Measurements from ENCODE around the gene KLF16.
"Not testable (repeated sequence)": the region's sequence is repeated elsewhere in the genome, so short reads cannot be mapped to it uniquely, and the experiment has no call there.

Gene KLF16

DNA sequence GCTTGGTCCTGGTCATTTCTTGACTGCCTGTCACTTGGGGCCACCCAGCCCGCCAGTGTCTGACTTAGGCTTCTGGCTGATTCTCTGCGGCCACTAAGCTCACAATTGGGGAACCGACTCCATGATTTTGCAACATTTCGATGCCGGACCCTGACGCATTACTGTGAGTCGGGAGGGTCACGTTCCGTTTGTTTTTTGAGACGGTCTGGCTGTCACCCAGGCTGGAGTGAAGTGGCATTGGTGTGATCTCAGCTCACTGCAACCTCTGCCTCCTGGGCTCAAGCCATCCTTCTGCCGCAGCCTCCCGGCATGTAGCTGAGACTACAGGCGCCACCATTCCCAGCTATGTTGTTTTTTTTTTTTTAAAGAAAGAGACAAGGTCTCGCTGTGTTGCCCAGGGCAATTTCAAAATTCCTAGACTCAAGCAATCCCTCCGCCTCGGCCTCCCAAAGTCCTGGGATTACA, 38.6 kb upstream of the KLF16 start:
- Histone ChIP-seq H3K4me3 (ENCODE audit: control insufficient read depth in 1 of 7, extremely low read depth in 1 of 7, insufficient read depth in 4 of 7, low read depth in 2 of 7, low read length in 6 of 7) (no peak overlapping the region), H3K9me3 (ENCODE audit: control extremely low read depth in 1 of 5, control insufficient read depth in 4 of 5, insufficient read depth in 2 of 5, low read depth in 1 of 5, low read length in 4 of 5) (no peaks in the 10 kb centered on the region), H3K27me3 (replicated peaks in 2 of 5; ENCODE audit: control insufficient read depth in 4 of 5, insufficient read depth in 5 of 5, low read length in 4 of 5) (no peaks in the 10 kb centered on the region), H3K36me3 (ENCODE audit: control insufficient read depth in 4 of 4, insufficient read depth in 4 of 4, low read length in 3 of 4) (no peaks in the 10 kb centered on the region), H3K27ac (ENCODE audit: insufficient read depth in 1 of 2, low read depth in 1 of 2, low read length in 2 of 2, poor library complexity in 1 of 2, severe bottlenecking in 2 of 2) (no peak overlapping the region), H3K4me1 (ENCODE audit: control extremely low read depth in 1 of 4, control insufficient read depth in 4 of 4, insufficient read depth in 4 of 4, low read length in 3 of 4) (peaks cover 2 to 46% (median 39%) of the 10 kb centered on the region in 4 experiments)
- DNase-seq: no peak
- WGBS (ENCODE audit: insufficient coverage): 95% methylated on average over 16 of the region's 16 CpGs
- ChIA-PET CTCF (interaction anchor here (1.1 to 1.3 kb wide), 2 partner anchors 19 to 28 kb away, joined by 3 to 9 read pairs; no protein-coding TSS in a partner anchor), POLR2A (interaction anchor here (0.6 kb wide), 2 partner anchors 135 to 182 kb away, joined by 3 to 6 read pairs; no protein-coding TSS in a partner anchor)

DNA sequence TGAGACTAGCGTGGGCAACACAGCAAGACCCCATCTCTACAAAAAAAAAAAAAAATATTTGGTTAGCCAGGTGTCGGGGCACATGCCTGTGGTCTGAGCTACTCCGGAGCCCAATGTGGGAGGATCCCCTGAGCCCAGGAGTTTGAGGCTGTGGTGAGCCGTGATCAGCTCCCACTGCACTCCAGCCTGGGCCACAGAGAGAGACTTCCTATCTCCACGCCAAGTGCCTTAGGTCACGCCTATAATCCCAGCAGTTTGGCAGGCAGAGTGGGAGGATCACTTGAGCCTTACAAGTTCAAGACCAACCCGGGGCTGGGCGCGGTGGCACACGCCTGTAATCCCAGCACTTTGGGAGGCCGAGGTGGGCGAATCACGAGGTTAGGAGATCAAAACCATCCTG, 33.1 kb upstream of the KLF16 start:
- peak overlapping the region in 1 of 2 experiments; percentile 25 for H3K27ac ChIP-seq (ENCODE audit: insufficient read depth in 1 of 2, low read depth in 1 of 2, low read length in 2 of 2, poor library complexity in 1 of 2, severe bottlenecking in 2 of 2)
- H3K27me3 ChIP-seq (replicated peaks in 2 of 5; ENCODE audit: control insufficient read depth in 4 of 5, insufficient read depth in 5 of 5, low read length in 4 of 5): no peaks in the 10 kb centered on the region
- no peak overlapping the region for H3K4me3 ChIP-seq (ENCODE audit: control insufficient read depth in 1 of 7, extremely low read depth in 1 of 7, insufficient read depth in 4 of 7, low read depth in 2 of 7, low read length in 6 of 7)
- H3K36me3 ChIP-seq (ENCODE audit: control insufficient read depth in 4 of 4, insufficient read depth in 4 of 4, low read length in 3 of 4): no peaks in the 10 kb centered on the region
- peaks cover 5 to 40% (median 36%) of the 10 kb centered on the region in 4 experiments for H3K4me1 ChIP-seq (ENCODE audit: control extremely low read depth in 1 of 4, control insufficient read depth in 4 of 4, insufficient read depth in 4 of 4, low read length in 3 of 4)
- WGBS (ENCODE audit: insufficient coverage): 60% methylated on average over 6 of the region's 13 CpGs
- no peak for DNase-seq
- POLR2A ChIA-PET: interaction anchor here (0.6 to 1.5 kb wide), 2 partner anchors 32 to 348 kb away, joined by 4 read pairs; partner anchors contain the start of gene KLF16
- no peaks in the 10 kb centered on the region for H3K9me3 ChIP-seq (ENCODE audit: control extremely low read depth in 1 of 5, control insufficient read depth in 4 of 5, insufficient read depth in 2 of 5, low read depth in 1 of 5, low read length in 4 of 5)
- CTCF ChIA-PET: interaction anchor here (0.6 to 1.4 kb wide), 4 partner anchors 9 to 139 kb away, joined by 3 to 5 read pairs (median 4); no protein-coding TSS in a partner anchor

DNA sequence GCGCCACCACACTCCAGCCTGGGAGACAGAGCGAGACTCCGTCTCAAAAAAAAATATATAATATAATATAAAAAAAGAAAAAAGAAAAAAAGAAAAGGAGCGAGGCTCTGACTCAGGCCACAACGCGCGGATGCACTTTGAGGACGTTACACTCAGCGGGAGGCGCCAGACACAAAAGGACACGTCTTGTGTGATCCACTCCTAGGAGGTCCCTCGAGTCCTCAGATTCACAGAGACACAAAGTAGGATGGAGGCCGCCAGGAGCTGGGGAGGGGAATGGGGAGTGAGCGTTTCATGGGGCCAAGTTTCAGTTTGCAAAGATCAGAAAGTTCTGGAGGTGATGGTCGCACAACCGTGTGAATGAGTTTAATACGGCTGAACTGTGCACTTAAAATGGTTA, 30.4 kb upstream of the KLF16 start:
- H3K9me3 ChIP-seq (ENCODE audit: control extremely low read depth in 1 of 5, control insufficient read depth in 4 of 5, insufficient read depth in 2 of 5, low read depth in 1 of 5, low read length in 4 of 5): no peaks in the 10 kb centered on the region
- no peak for DNase-seq
- H3K27ac ChIP-seq (ENCODE audit: insufficient read depth in 1 of 2, low read depth in 1 of 2, low read length in 2 of 2, poor library complexity in 1 of 2, severe bottlenecking in 2 of 2): no peak overlapping the region
- H3K4me3 ChIP-seq (ENCODE audit: control insufficient read depth in 1 of 7, extremely low read depth in 1 of 7, insufficient read depth in 4 of 7, low read depth in 2 of 7, low read length in 6 of 7): no peak overlapping the region
- ChIA-PET CTCF (interaction anchor here (1.5 kb wide), 1 partner anchor 11 kb away, joined by 4 read pairs; no protein-coding TSS in a partner anchor), POLR2A (no interaction called here)
- H3K4me1 ChIP-seq (ENCODE audit: control extremely low read depth in 1 of 4, control insufficient read depth in 4 of 4, insufficient read depth in 4 of 4, low read length in 3 of 4): peaks cover 5 to 40% (median 36%) of the 10 kb centered on the region in 4 experiments
- 99% methylated on average over 13 of the region's 17 CpGs for WGBS (ENCODE audit: insufficient coverage)
- no peaks in the 10 kb centered on the region for H3K36me3 ChIP-seq (ENCODE audit: control insufficient read depth in 4 of 4, insufficient read depth in 4 of 4, low read length in 3 of 4)
- H3K27me3 ChIP-seq (replicated peaks in 2 of 5; ENCODE audit: control insufficient read depth in 4 of 5, insufficient read depth in 5 of 5, low read length in 4 of 5): no peaks in the 10 kb centered on the region

DNA sequence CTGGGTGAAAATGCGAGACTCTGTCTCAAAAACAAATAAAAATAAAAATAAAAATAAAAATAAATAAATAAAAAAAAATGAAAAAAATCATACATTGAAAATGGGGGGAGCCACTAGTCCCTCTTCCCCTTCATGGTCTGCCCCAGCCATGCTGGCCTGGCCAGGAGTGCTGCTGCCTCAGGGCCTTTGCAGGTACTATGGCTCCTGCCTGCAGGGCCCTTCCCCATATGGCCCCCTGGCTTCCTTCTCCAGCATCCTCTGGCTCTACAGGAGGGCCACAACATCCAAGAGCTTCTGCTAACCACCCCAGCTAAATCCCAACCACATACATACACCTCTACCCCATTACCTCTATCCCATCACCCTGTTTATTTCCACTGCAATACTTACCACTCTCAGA, 26.5 kb upstream of the KLF16 start:
- WGBS (ENCODE audit: insufficient coverage): no CpG with 5 or more reads among the region's 1 CpG
- CTCF ChIA-PET: interaction anchor here (1.4 to 2.2 kb wide), 3 partner anchors 14 to 40 kb away, joined by 3 to 6 read pairs (median 4); no protein-coding TSS in a partner anchor

DNA sequence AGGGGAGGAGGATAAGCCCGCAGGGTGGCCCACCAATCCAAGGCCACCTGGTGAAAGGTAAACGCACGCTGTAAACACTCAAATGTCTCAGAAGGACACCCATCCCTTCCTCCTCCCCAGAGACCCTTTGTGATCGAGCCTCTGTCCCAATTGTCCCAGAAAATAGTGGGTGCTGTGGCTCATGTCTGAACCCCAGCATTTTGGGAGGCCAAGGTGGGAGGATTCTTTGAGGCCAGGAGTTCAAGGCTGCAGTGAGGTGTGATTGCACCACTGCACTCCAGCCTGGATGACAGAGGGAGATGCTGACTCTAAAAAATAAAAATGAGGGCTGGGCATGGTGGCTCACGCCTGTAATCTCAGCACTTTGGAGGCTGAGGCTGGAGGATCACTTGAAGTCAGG, 25.0 kb upstream of the KLF16 start:
- no peak overlapping the region for H3K27ac ChIP-seq (ENCODE audit: insufficient read depth in 1 of 2, low read depth in 1 of 2, low read length in 2 of 2, poor library complexity in 1 of 2, severe bottlenecking in 2 of 2)
- no peaks in the 10 kb centered on the region for H3K27me3 ChIP-seq (replicated peaks in 2 of 5; ENCODE audit: control insufficient read depth in 4 of 5, insufficient read depth in 5 of 5, low read length in 4 of 5)
- H3K4me1 ChIP-seq (ENCODE audit: control extremely low read depth in 1 of 4, control insufficient read depth in 4 of 4, insufficient read depth in 4 of 4, low read length in 3 of 4): peaks cover 3 to 29% (median 25%) of the 10 kb centered on the region in 4 experiments
- no peaks in the 10 kb centered on the region for H3K9me3 ChIP-seq (ENCODE audit: control extremely low read depth in 1 of 5, control insufficient read depth in 4 of 5, insufficient read depth in 2 of 5, low read depth in 1 of 5, low read length in 4 of 5)
- no peak overlapping the region for H3K4me3 ChIP-seq (ENCODE audit: control insufficient read depth in 1 of 7, extremely low read depth in 1 of 7, insufficient read depth in 4 of 7, low read depth in 2 of 7, low read length in 6 of 7)
- H3K36me3 ChIP-seq (ENCODE audit: control insufficient read depth in 4 of 4, insufficient read depth in 4 of 4, low read length in 3 of 4): no peaks in the 10 kb centered on the region
- 90% methylated on average over 4 of the region's 5 CpGs for WGBS (ENCODE audit: insufficient coverage)
- POLR2A ChIA-PET: interaction anchor here (0.8 kb wide), 1 partner anchor 12 kb away, joined by 3 read pairs; no protein-coding TSS in a partner anchor
- CTCF ChIA-PET: interaction anchor here (0.5 to 2.2 kb wide), 3 partner anchors 9 to 14 kb away, joined by 3 to 6 read pairs (median 5); no protein-coding TSS in a partner anchor
- no peak for DNase-seq

More for the DNA sequence above, 26.5 kb upstream of the KLF16 start:
- H3K36me3 ChIP-seq (ENCODE audit: control insufficient read depth in 4 of 4, insufficient read depth in 4 of 4, low read length in 3 of 4): no peaks in the 10 kb centered on the region
- peaks cover 0 to 22% (median 16%) of the 10 kb centered on the region in 4 experiments for H3K4me1 ChIP-seq (ENCODE audit: control extremely low read depth in 1 of 4, control insufficient read depth in 4 of 4, insufficient read depth in 4 of 4, low read length in 3 of 4)
- POLR2A ChIA-PET: no interaction called here
- DNase-seq: no peak
- no peak overlapping the region for H3K27ac ChIP-seq (ENCODE audit: insufficient read depth in 1 of 2, low read depth in 1 of 2, low read length in 2 of 2, poor library complexity in 1 of 2, severe bottlenecking in 2 of 2)
- H3K4me3 ChIP-seq (ENCODE audit: control insufficient read depth in 1 of 7, extremely low read depth in 1 of 7, insufficient read depth in 4 of 7, low read depth in 2 of 7, low read length in 6 of 7): no peak overlapping the region
- no peaks in the 10 kb centered on the region for H3K9me3 ChIP-seq (ENCODE audit: control extremely low read depth in 1 of 5, control insufficient read depth in 4 of 5, insufficient read depth in 2 of 5, low read depth in 1 of 5, low read length in 4 of 5)
- no peaks in the 10 kb centered on the region for H3K27me3 ChIP-seq (replicated peaks in 2 of 5; ENCODE audit: control insufficient read depth in 4 of 5, insufficient read depth in 5 of 5, low read length in 4 of 5)

DNA sequence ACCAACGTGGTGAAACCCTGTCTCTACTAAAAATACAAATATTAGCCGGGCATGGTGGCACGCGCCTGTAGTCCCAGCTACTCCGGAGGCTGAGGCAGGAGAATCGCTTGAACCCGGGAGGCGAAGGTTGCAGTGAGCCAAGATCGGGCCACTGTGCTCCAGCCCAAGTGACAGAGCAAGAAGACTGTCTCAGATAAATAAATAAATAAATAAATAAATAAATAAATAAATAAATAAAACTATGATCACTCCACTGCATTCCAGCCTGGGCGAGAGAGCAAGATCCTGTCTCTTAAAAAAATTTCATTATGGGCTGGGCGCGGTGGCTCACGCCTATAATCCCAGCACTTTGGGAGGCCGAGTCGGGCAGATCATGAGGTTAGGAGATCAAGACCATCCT, 23.0 kb upstream of the KLF16 start:
- ChIA-PET CTCF (interaction anchor here (1.0 kb wide), 2 partner anchors 22 to 31 kb away, joined by 3 read pairs; no protein-coding TSS in a partner anchor), POLR2A (interaction anchor here (1.9 kb wide), 1 partner anchor 10 kb away, joined by 4 read pairs; no protein-coding TSS in a partner anchor)
- not testable (repeated sequence) for H3K4me3 ChIP-seq (ENCODE audit: control insufficient read depth in 1 of 7, extremely low read depth in 1 of 7, insufficient read depth in 4 of 7, low read depth in 2 of 7, low read length in 6 of 7); H3K27me3 ChIP-seq (replicated peaks in 2 of 5; ENCODE audit: control insufficient read depth in 4 of 5, insufficient read depth in 5 of 5, low read length in 4 of 5); H3K27ac ChIP-seq (ENCODE audit: insufficient read depth in 1 of 2, low read depth in 1 of 2, low read length in 2 of 2, poor library complexity in 1 of 2, severe bottlenecking in 2 of 2); DNase-seq; H3K9me3 ChIP-seq (ENCODE audit: control extremely low read depth in 1 of 5, control insufficient read depth in 4 of 5, insufficient read depth in 2 of 5, low read depth in 1 of 5, low read length in 4 of 5); H3K36me3 ChIP-seq (ENCODE audit: control insufficient read depth in 4 of 4, insufficient read depth in 4 of 4, low read length in 3 of 4)
- WGBS (ENCODE audit: insufficient coverage): 98% methylated on average over 13 of the region's 15 CpGs
- peaks cover 3 to 45% (median 39%) of the 10 kb centered on the region in 4 experiments for H3K4me1 ChIP-seq (ENCODE audit: control extremely low read depth in 1 of 4, control insufficient read depth in 4 of 4, insufficient read depth in 4 of 4, low read length in 3 of 4)

Data from common myeloid progenitor, CD34-positive (primary cell).